Spinal cord (tissue), 10 donors: ENCODE measurements around the gene REM2. TPM values are rescaled to one million over a fixed set of nuclear protein-coding genes. Genes with fewer than 3 reads are reported as not detected.
"Not testable (repeated sequence)": the region's sequence is repeated elsewhere in the genome, so short reads cannot be mapped to it uniquely, and the experiment has no call there.

Source experiments
- DNase-seq, 6 donors: peaks; one replicate each; pipeline versions ENCODE4 v3.0.0 to v3.0.0-alpha.2; 2013 to 2015; ENCODE audit warnings: low spot score in 6 of 6, low read depth in 4 of 6
- H3K27ac ChIP-seq: one replicate; pipeline ENCODE4 v1.5.1; 2013; ENCODE audit warnings: low read depth, low read length, control low read depth
- H3K27me3 ChIP-seq: one replicate; pipeline ENCODE4 v1.6.1; 2013; ENCODE audit warnings: low read length; ENCODE audit not compliant: control insufficient read depth, insufficient read depth
- H3K36me3 ChIP-seq: one replicate; pipeline ENCODE4 v1.6.1; 2013; ENCODE audit warnings: low read length; ENCODE audit not compliant: control insufficient read depth, insufficient read depth
- H3K4me1 ChIP-seq: one replicate; pipeline ENCODE4 v1.6.1; 2013; ENCODE audit warnings: low read length; ENCODE audit not compliant: control insufficient read depth, insufficient read depth
- H3K4me3 ChIP-seq: one replicate; pipeline ENCODE4 v1.5.1; 2013; ENCODE audit warnings: low read depth, low read length, control low read depth
- H3K9me3 ChIP-seq: one replicate; pipeline ENCODE4 v1.6.1; 2013; ENCODE audit warnings: low read length; ENCODE audit not compliant: control insufficient read depth, insufficient read depth
- WGBS: methylation state at CpG from one replicate; pipeline ENCODE4 v1.1.5; 2013; ENCODE audit warnings: missing lambda C conversion rate; ENCODE audit not compliant: insufficient coverage; 5-methylcytosine and 5-hydroxymethylcytosine counted together
- polyA plus RNA-seq, 2 donors: library from polyadenylated mRNA; unstranded; fragments of 120-200 nt; gene quantifications; one replicate each; pipeline ENCODE4 v1.2.1, GENCODE V29; 2013; ENCODE audit not compliant: insufficient read length in 2 of 2
- total RNA-seq, 2 donors: library from RNA; depleted of rRNA in 1 of 2; stranded (reverse); fragments of 120-200 nt in 1 of 2; fragments of >200 nt in 1 of 2; gene quantifications; one replicate each; pipeline versions ENCODE4 v1.2.3 to v1.2.4, GENCODE V29; 2013 to 2014
- donor health status: healthy.

REM2 gene
- total and polyA plus RNA-seq, 4 donors, result 1.3 to 8.9 (median 5.2) TPM

DNA sequence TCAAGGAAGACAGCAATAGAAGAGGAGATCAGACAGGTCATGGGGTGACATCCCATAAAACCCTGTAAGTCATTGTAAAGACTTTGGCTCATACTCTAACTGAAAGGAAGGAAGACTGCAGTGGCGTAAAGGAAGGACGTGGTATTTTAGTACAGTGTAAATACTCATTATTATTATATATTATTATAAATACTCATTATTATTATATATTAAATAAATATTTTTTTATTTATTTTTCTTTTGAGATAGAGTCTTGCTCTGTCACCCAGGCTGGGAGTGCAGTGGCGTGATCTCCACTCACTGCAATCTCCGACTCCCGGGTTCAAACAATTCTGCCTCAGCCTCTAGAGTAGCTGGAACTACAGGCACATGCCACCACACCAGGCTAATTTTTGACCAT, 26.6 kb upstream of the REM2 start:
- no peaks in the 10 kb centered on the region for H3K27me3 ChIP-seq
- H3K36me3 ChIP-seq, result no peaks in the 10 kb centered on the region
- WGBS, result 100% methylated on average over 3 of the region's 5 CpGs
- no peaks in the 10 kb centered on the region for H3K9me3 ChIP-seq
- no peak overlapping the region for H3K4me3 ChIP-seq
- H3K4me1 ChIP-seq, result peaks cover 12% of the 10 kb centered on the region
- no peak for DNase-seq
- H3K27ac ChIP-seq, result no peak overlapping the region

DNA sequence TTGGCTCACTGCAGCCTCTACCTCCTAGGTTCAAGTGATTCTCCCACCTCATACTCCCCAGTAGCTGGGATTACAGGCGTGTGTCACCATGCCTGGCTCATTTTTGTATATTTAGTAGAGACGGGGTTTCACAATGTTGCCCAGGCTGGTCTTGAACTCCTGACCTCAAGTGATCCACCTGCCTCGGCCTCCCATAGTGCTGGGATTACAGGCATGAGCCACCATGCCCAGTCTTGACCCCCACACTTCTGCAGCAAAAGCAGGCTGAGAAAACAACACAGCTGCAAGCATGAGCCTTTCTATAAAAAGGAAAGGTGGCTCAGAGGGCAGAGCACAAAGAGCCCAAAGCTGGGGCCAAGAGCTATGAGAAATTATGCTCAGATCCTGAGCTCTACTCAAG, 22.6 kb upstream of the REM2 start:
- not testable (repeated sequence) for H3K27me3 ChIP-seq, H3K27ac ChIP-seq, H3K36me3 ChIP-seq, DNase-seq, H3K4me3 ChIP-seq, H3K4me1 ChIP-seq, H3K9me3 ChIP-seq
- WGBS, result 70% methylated on average over 2 of the region's 3 CpGs

DNA sequence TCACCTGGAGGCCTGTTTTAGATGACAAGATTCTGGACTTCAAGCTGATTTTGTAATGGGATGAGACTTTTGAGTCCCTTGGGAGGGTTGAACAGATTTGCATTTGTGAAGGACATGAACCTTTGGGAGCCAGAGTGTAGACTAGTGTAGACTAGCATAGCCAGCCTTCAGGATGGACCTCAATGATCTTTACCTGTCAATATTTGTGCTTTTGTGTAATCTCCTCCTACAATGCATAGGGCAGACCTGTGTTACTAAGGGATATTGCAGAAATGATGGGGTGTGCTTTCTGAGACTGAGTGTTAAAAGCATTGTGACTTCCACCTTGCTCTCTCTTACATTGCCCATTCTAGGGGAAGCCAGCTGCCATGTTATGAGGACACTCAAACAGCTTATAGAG, 21.4 kb upstream of the REM2 start:
- Histone ChIP-seq H3K27ac (no peak overlapping the region), H3K36me3 (no peaks in the 10 kb centered on the region), H3K9me3 (no peaks in the 10 kb centered on the region), H3K4me1 (no peaks in the 10 kb centered on the region), H3K4me3 (no peak overlapping the region), H3K27me3 (no peaks in the 10 kb centered on the region)
- DNase-seq, result no peak

DNA sequence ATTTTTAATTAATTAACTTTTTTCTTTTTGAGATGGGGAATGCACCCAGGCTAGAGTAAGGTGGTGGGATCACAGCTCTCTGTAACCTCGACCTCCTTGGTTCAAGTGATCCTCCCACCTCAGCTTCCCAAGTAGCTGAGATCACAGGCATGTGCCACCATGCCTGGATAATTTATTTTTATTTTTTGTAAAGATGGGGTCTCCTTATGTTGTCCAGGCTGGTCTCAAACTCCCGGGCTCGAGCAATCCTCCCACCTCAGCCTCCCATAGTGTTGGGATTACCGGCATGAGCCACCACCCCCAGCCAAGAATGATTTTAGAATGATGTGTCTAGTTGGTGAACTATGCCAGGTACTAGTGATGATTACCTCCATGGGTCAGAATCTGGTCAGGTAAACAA, 18.0 kb upstream of the REM2 start:
- Histone ChIP-seq H3K4me1 (no peaks in the 10 kb centered on the region), H3K4me3 (no peak overlapping the region), H3K9me3 (no peaks in the 10 kb centered on the region), H3K36me3 (no peaks in the 10 kb centered on the region), H3K27me3 (no peaks in the 10 kb centered on the region), H3K27ac (no peak overlapping the region)
- no peak for DNase-seq
- no CpG with 5 or more reads among the region's 4 CpGs for WGBS

DNA sequence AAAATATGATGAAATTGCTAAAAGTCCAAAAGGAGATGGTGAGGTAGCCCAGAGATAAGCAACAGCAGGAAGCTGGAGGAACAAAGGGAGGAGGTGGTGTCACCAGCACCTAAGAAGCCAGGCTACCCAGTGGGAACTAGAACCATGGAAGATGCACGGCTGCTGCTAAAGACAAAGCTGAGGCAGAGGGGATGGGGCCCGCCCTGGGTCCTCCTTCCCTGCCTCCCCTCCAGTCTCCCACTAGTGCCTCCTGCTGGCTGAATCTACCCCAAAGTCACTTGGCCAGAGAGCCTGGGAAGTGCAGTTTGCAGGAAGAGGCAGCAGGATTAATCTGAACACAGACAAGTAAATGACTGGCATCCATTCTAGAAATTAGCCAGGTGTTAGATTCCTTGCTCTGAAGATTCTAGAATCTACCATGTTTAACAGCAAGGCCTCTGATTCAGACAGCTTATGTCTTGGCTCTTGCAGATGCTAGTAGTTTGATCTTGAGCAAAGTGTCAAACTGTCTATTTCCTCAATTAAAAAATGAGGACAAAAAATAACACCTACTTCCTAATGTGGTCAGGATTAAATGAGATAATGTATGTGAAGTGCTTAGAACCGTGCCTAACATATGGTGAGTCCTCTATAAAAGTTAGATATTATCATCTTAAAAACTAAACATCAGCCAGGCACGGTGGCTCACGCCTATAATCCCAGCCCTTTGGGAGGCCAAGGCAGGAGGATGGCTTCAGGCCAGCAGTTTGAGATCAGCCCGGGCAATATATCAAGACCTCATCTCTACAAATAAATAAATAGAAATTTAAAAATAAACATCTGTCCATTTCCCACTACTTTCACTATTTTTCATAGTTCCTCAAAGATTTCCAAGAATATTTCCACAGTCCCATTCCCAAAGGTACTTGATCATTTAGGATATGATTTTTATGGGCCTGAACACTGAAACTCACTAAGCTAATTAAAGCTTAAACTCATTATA, 17.3 kb upstream of the REM2 start:
- Histone ChIP-seq H3K36me3 (no peaks in the 10 kb centered on the region), H3K4me3 (no peak overlapping the region), H3K27ac (no peak overlapping the region), H3K27me3 (no peaks in the 10 kb centered on the region), H3K9me3 (no peaks in the 10 kb centered on the region), H3K4me1 (peaks cover 5% of the 10 kb centered on the region)
- DNase-seq, result peak in 1 of 6 donors; percentile 28
- WGBS, result 40% methylated on average over 2 of the region's 6 CpGs

DNA sequence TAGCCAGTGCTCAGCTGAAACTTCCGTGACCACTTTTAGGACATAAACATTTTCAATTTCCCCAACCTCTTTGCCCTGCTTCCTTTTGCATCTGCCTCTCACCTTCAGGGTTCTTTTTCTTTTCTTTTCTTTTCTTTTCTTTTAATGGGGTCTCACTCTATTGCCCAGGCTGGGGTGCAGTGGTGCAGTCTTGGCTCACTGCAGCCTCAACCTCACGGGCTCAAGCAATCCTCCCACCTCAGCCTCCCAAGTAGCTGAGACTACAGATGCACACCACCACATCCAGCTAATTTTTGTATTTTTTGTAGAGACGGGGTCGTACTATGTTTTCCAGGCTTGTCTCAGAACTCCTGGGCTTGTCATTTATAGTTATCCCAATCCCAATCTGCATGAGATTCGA, 16.1 kb upstream of the REM2 start:
- H3K4me1 ChIP-seq, result peaks cover 8% of the 10 kb centered on the region
- no peak overlapping the region for H3K4me3 ChIP-seq
- DNase-seq, result no peak
- no peaks in the 10 kb centered on the region for H3K9me3 ChIP-seq
- no peaks in the 10 kb centered on the region for H3K27me3 ChIP-seq
- no peak overlapping the region for H3K27ac ChIP-seq
- WGBS, result 95% methylated on average over 5 of the region's 5 CpGs
- H3K36me3 ChIP-seq, result no peaks in the 10 kb centered on the region

DNA sequence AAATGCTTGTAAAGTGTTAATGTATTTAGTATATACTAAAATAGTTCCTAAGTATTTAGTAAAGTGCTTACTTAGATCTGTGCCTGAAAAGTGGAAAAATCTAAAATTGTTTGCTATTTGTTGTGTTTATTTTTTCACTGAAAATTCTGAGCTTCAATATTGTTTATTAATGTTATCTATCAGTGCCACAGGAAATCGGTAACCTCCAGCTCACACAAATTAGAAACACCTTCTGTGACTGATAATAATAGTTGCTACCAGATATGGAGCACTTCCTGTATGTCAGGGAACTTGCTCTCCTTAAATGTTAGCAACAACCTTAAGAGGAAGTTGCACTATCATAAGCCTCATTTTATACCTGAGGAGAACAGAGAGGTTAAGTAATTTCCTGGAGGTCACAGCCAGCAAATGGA, 12.2 kb upstream of the REM2 start:
- Histone ChIP-seq H3K27ac (peak overlapping the region; percentile 67), H3K36me3 (peaks cover 11% of the 10 kb centered on the region), H3K4me3 (peak overlapping the region; percentile 55), H3K9me3 (no peaks in the 10 kb centered on the region), H3K27me3 (no peaks in the 10 kb centered on the region), H3K4me1 (peaks cover 14% of the 10 kb centered on the region)
- no CpG with 5 or more reads among the region's 1 CpG for WGBS
- no peak for DNase-seq

DNA sequence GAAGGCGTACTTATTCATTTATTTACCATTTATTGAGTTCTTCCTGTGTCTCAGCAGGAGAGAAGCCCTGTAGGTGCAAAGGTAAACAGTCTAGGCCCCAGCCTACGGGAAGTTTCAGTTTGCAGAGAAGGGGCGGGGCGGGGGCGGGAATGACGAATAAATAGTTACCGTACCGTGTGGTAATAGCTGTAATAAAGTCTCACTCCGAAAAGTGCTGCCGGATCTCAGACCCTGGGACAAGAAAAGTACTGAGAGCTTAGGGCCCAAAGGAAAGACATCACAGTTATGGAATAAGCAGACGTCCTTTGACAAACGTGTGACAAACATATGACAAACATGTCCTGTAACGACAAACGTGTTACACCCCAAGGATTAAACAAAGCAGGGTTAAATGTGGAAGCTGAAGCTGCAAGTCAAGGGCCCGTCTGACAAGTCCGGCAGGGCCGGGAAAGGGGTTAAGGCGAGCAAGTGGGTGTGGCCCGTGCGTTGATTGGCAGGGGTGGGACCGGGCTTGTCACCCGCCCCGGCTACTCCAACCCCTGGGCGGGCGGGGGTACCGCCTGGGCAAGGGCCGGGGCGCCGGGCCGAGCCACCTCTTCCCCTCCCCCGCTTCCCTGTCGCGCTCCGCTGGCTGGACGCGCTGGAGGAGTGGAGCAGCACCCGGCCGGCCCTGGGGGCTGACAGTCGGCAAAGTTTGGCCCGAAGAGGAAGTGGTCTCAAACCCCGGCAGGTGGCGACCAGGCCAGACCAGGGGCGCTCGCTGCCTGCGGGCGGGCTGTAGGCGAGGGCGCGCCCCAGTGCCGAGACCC, 11.6 kb upstream of the REM2 start, which contains the start of gene LRP10:
LRP10 (plus strand) TSS at position 517 of the 809 bp plus-strand sequence. CDS start 564 bp downstream, outside the sequence.
- 3% methylated on average over 48 of the region's 50 CpGs for WGBS
- peaks cover 14% of the 10 kb centered on the region for H3K4me1 ChIP-seq
- peak within 1 kb of the TSS; percentile 55 for H3K4me3 ChIP-seq
- peaks cover 17% of the 10 kb centered on the region for H3K36me3 ChIP-seq
- no peaks in the 10 kb centered on the region for H3K9me3 ChIP-seq
- no peaks in the 10 kb centered on the region for H3K27me3 ChIP-seq
- peak within 1 kb of the TSS; percentile 67 for H3K27ac ChIP-seq
- peak in 4 of 6 donors; percentile 46 to 93 (median 69) for DNase-seq

DNA sequence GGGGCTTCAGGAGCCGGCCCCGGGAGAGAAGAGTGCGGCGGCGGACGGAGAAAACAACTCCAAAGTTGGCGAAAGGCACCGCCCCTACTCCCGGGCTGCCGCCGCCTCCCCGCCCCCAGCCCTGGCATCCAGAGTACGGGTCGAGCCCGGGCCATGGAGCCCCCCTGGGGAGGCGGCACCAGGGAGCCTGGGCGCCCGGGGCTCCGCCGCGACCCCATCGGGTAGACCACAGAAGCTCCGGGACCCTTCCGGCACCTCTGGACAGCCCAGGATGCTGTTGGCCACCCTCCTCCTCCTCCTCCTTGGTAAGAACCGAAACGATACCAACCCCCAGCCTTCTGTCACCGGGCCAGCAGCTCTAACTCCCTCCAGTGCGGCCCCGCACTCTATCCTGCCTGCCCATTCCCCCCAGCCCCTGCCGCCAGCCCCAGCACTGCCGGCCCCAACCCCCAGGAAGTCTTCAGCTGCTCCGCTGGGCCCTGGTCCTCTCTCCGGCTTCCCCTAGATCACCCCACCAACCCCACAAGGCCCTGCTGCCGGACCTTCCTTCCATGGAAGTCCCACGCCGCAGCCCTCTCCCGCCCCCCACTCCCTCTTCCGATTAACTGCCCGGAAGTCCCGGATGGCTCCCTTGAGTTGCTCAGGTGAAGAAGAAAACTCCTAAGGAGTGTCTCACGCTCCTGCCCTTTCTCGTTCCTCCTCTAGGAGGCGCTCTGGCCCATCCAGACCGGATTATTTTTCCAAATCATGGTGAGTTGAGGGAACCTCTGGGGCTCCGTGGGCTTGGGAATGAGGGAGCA, 10.8 kb upstream of the REM2 start:
- Histone ChIP-seq H3K36me3 (peaks cover 25% of the 10 kb centered on the region), H3K4me3 (peak overlapping the region; percentile 55), H3K27ac (peak overlapping the region; percentile 67), H3K4me1 (peaks cover 14% of the 10 kb centered on the region), H3K27me3 (no peaks in the 10 kb centered on the region), H3K9me3 (no peaks in the 10 kb centered on the region)
- peak in 2 of 6 donors; percentile 83 to 89 for DNase-seq
- WGBS, result 0% methylated on average over 35 of the region's 45 CpGs
